ENCODE results near the gene LPIN1. TPM values are rescaled to one million over a fixed set of nuclear protein-coding genes. Genes with fewer than 3 reads are reported as not detected.

LPIN1 gene
- total RNA-seq, 2 experiments from 2014 or later: 41.1 to 48.0 TPM

- Mint-ChIP-seq H3K27me3 (no peaks in the 10 kb centered on the region), H3K4me3 (peak overlapping the region; percentile 85), H3K27ac (peak overlapping the region; percentile 83), H3K4me1 (ENCODE audit: low read depth) (peaks cover 85% of the 10 kb centered on the region), H3K9me3 (no peaks in the 10 kb centered on the region), H3K36me3 (peaks cover 2% of the 10 kb centered on the region)
- ChIA-PET POLR2A (no interaction called here), CTCF (interaction anchor here (0.7 to 14.8 kb wide), 7 partner anchors 9 to 60 kb away, joined by 3 to 242 read pairs (median 7); no protein-coding TSS in a partner anchor)
- intact Hi-C loops (cut with micrococcal nuclease): loop anchor here (10.0 kb wide), 1 partner anchor 283 kb away; the partner anchor contains the start of gene E2F6
- peak; percentile 58 for DNase-seq
Observed at GRCh38 chr2:11748018-11748860, 1.8 kb downstream of the LPIN1 start.

GRCh38 chr2:11748861-11749645 is 2.6 kb downstream of the LPIN1 start:
- no peak for DNase-seq
- peak overlapping the region; percentile 83 for H3K27ac Mint-ChIP-seq
- H3K4me3 Mint-ChIP-seq: peak overlapping the region; percentile 85
- ChIA-PET CTCF (interaction anchor here (0.6 to 7.1 kb wide), 3 partner anchors 10 to 85 kb away, joined by 3 to 78 read pairs (median 4); no protein-coding TSS in a partner anchor), POLR2A (interaction anchor here (1.2 kb wide), 1 partner anchor 8 kb away, joined by 4 read pairs; no protein-coding TSS in a partner anchor)
- no peaks in the 10 kb centered on the region for H3K9me3 Mint-ChIP-seq
- H3K27me3 Mint-ChIP-seq: no peaks in the 10 kb centered on the region
- intact Hi-C loops (cut with micrococcal nuclease): loop anchor here (10.0 kb wide), 1 partner anchor 284 kb away; the partner anchor contains the start of gene E2F6
- peaks cover 85% of the 10 kb centered on the region for H3K4me1 Mint-ChIP-seq (ENCODE audit: low read depth)
- H3K36me3 Mint-ChIP-seq: peaks cover 2% of the 10 kb centered on the region

- no peak for DNase-seq
- Mint-ChIP-seq H3K9me3 (no peaks in the 10 kb centered on the region), H3K27me3 (no peaks in the 10 kb centered on the region), H3K4me3 (peak overlapping the region; percentile 85), H3K4me1 (ENCODE audit: low read depth) (peaks cover 85% of the 10 kb centered on the region), H3K36me3 (peaks cover 2% of the 10 kb centered on the region), H3K27ac (peak overlapping the region; percentile 83)
- POLR2A ChIA-PET: interaction anchor here (1.1 to 1.2 kb wide), 2 partner anchors 8 to 11 kb away, joined by 4 read pairs; no protein-coding TSS in a partner anchor
- intact Hi-C loops (cut with micrococcal nuclease): loop anchor here (5.0 to 10.0 kb wide), 6 partner anchors 285 to 937 kb away; partner anchors contain the start of genes E2F6, PDIA6, ROCK2 and SLC66A3
- CTCF ChIA-PET: interaction anchor here (0.6 to 7.1 kb wide), 5 partner anchors 29 to 165 kb away, joined by 3 to 78 read pairs (median 4); no protein-coding TSS in a partner anchor
Observed at GRCh38 chr2:11749646-11750349, 3.4 kb downstream of the LPIN1 start.

- intact Hi-C loops (cut with micrococcal nuclease): loop anchor here (5.0 to 10.0 kb wide), 5 partner anchors 406 to 938 kb away; partner anchors contain the start of genes PDIA6, ROCK2 and SLC66A3
- POLR2A ChIA-PET: interaction anchor here (1.1 to 1.3 kb wide), 2 partner anchors 11 to 23 kb away, joined by 3 to 4 read pairs; no protein-coding TSS in a partner anchor
- Mint-ChIP-seq H3K36me3 (peaks cover 2% of the 10 kb centered on the region), H3K4me1 (ENCODE audit: low read depth) (peaks cover 83% of the 10 kb centered on the region), H3K4me3 (peak overlapping the region; percentile 21), H3K27me3 (no peaks in the 10 kb centered on the region), H3K27ac (peak overlapping the region; percentile 83), H3K9me3 (no peaks in the 10 kb centered on the region)
- DNase-seq: peak; percentile 65
- CTCF ChIA-PET: interaction anchor here (0.6 to 7.1 kb wide), 7 partner anchors 21 to 376 kb away, joined by 3 to 78 read pairs (median 3); no protein-coding TSS in a partner anchor
Observed at GRCh38 chr2:11750422-11750821, 4.0 kb downstream of the LPIN1 start.

GRCh38 chr2:11750917-11751316 is 4.5 kb downstream of the LPIN1 start:
- H3K27me3 Mint-ChIP-seq: no peaks in the 10 kb centered on the region
- H3K27ac Mint-ChIP-seq: peak overlapping the region; percentile 83
- peak; percentile 64 for DNase-seq
- ChIA-PET POLR2A (interaction anchor here (0.6 to 1.3 kb wide), 3 partner anchors 12 to 986 kb away, joined by 3 to 4 read pairs (median 4); no protein-coding TSS in a partner anchor), CTCF (interaction anchor here (0.6 to 7.1 kb wide), 7 partner anchors 21 to 376 kb away, joined by 3 to 78 read pairs (median 3); no protein-coding TSS in a partner anchor)
- peaks cover 82% of the 10 kb centered on the region for H3K4me1 Mint-ChIP-seq (ENCODE audit: low read depth)
- H3K36me3 Mint-ChIP-seq: peaks cover 2% of the 10 kb centered on the region
- intact Hi-C loops (cut with micrococcal nuclease): loop anchor here (5.0 to 10.0 kb wide), 5 partner anchors 406 to 939 kb away; partner anchors contain the start of genes PDIA6, ROCK2 and SLC66A3
- peak overlapping the region; percentile 10 for H3K4me3 Mint-ChIP-seq
- H3K9me3 Mint-ChIP-seq: no peaks in the 10 kb centered on the region

- Mint-ChIP-seq H3K9me3 (no peaks in the 10 kb centered on the region), H3K27ac (peak overlapping the region; percentile 97), H3K4me3 (peak overlapping the region; percentile 72), H3K4me1 (ENCODE audit: low read depth) (peaks cover 90% of the 10 kb centered on the region), H3K27me3 (no peaks in the 10 kb centered on the region), H3K36me3 (no peaks in the 10 kb centered on the region)
- ChIA-PET CTCF (interaction anchor here (2.1 to 7.1 kb wide), 5 partner anchors 8 to 60 kb away, joined by 8 to 78 read pairs (median 9); no protein-coding TSS in a partner anchor), POLR2A (interaction anchor here (1.3 to 2.6 kb wide), 2 partner anchors 9 to 18 kb away, joined by 5 to 25 read pairs; no protein-coding TSS in a partner anchor)
- DNase-seq: no peak
- intact Hi-C loops (cut with micrococcal nuclease): loop anchor here (1.0 to 10.0 kb wide), 6 partner anchors 9 to 941 kb away; partner anchors contain the start of genes PDIA6, ROCK2 and SLC66A3
Observed at GRCh38 chr2:11752906-11753305, 6.5 kb downstream of the LPIN1 start.

- peak; percentile 66 for DNase-seq
- H3K36me3 Mint-ChIP-seq: no peaks in the 10 kb centered on the region
- H3K4me1 Mint-ChIP-seq (ENCODE audit: low read depth): peaks cover 90% of the 10 kb centered on the region
- no peaks in the 10 kb centered on the region for H3K9me3 Mint-ChIP-seq
- no peaks in the 10 kb centered on the region for H3K27me3 Mint-ChIP-seq
- intact Hi-C loops (cut with micrococcal nuclease): loop anchor here (1.0 to 10.0 kb wide), 6 partner anchors 9 to 941 kb away; partner anchors contain the start of genes PDIA6, ROCK2 and SLC66A3
- H3K4me3 Mint-ChIP-seq: peak overlapping the region; percentile 72
- peak overlapping the region; percentile 97 for H3K27ac Mint-ChIP-seq
- ChIA-PET POLR2A (interaction anchor here (1.1 to 2.6 kb wide), 4 partner anchors 9 to 410 kb away, joined by 3 to 25 read pairs (median 5); partner anchors contain the start of gene ROCK2), CTCF (interaction anchor here (1.9 to 7.1 kb wide), 6 partner anchors 9 to 60 kb away, joined by 8 to 78 read pairs (median 9); no protein-coding TSS in a partner anchor)
Observed at GRCh38 chr2:11753452-11753885, 7.0 kb downstream of the LPIN1 start.

- peak; percentile 87 for DNase-seq
- POLR2A ChIA-PET: interaction anchor here (1.0 to 2.6 kb wide), 5 partner anchors 10 to 410 kb away, joined by 3 to 25 read pairs (median 5); partner anchors contain the start of gene ROCK2
- Mint-ChIP-seq H3K36me3 (peaks cover 6% of the 10 kb centered on the region), H3K4me1 (ENCODE audit: low read depth) (peaks cover 90% of the 10 kb centered on the region), H3K27ac (peak overlapping the region; percentile 97), H3K9me3 (no peaks in the 10 kb centered on the region), H3K27me3 (no peaks in the 10 kb centered on the region), H3K4me3 (peak overlapping the region; percentile 72)
- intact Hi-C loops (cut with micrococcal nuclease): loop anchor here (1.0 to 10.0 kb wide), 7 partner anchors 10 to 942 kb away; partner anchors contain the start of genes PDIA6, ROCK2 and SLC66A3
- CTCF ChIA-PET: interaction anchor here (1.0 to 7.1 kb wide), 7 partner anchors 9 to 61 kb away, joined by 3 to 78 read pairs (median 9); no protein-coding TSS in a partner anchor
Observed at GRCh38 chr2:11753886-11754699, 7.7 kb downstream of the LPIN1 start.

- ChIA-PET POLR2A (interaction anchor here (1.0 to 2.6 kb wide), 3 partner anchors 10 to 24 kb away, joined by 3 to 25 read pairs (median 5); no protein-coding TSS in a partner anchor), CTCF (interaction anchor here (1.0 to 7.1 kb wide), 7 partner anchors 10 to 62 kb away, joined by 3 to 78 read pairs (median 9); no protein-coding TSS in a partner anchor)
- no peak for DNase-seq
- Mint-ChIP-seq H3K9me3 (no peaks in the 10 kb centered on the region), H3K36me3 (peaks cover 8% of the 10 kb centered on the region), H3K4me3 (peak overlapping the region; percentile 72), H3K27me3 (no peaks in the 10 kb centered on the region), H3K4me1 (ENCODE audit: low read depth) (peaks cover 86% of the 10 kb centered on the region), H3K27ac (peak overlapping the region; percentile 97)
- intact Hi-C loops (cut with micrococcal nuclease): loop anchor here (1.0 to 10.0 kb wide), 6 partner anchors 21 to 942 kb away; partner anchors contain the start of genes PDIA6, ROCK2 and SLC66A3
Observed at GRCh38 chr2:11754700-11755015, 8.2 kb downstream of the LPIN1 start.

Data from activated CD4-positive, alpha-beta memory T cell treated with anti-CD3 and anti-CD28 coated beads for 36 hours (primary cell).